T-helper 2 cell treated with Interferon-gamma antibody and Interleukin-4, amounts not matched to agents 5 μg/mL and 100 μg/mL, for 36 hours (primary cell): Measurements from ENCODE around the gene CLASP1.

Experiments used
- DNase-seq: peaks from one replicate; pipeline ENCODE4 v3.0.0; 2021; ENCODE audit warnings: low spot score
- H3K27ac Mint-ChIP-seq: one replicate; pipeline ENCODE4 v1.8.0; 2021; ENCODE audit warnings: mild to moderate bottlenecking, mixed read lengths
- H3K27me3 Mint-ChIP-seq: one replicate; pipeline ENCODE4 v1.8.0; 2021; ENCODE audit warnings: low read depth, mixed read lengths
- H3K36me3 Mint-ChIP-seq: one replicate; pipeline ENCODE4 v1.8.0; 2021; ENCODE audit warnings: low read depth, mixed read lengths
- H3K4me1 Mint-ChIP-seq: one replicate; pipeline ENCODE4 v1.8.0; 2021; ENCODE audit warnings: low read depth, mixed read lengths
- H3K4me3 Mint-ChIP-seq: one replicate; pipeline ENCODE4 v1.8.0; 2022; ENCODE audit warnings: mild to moderate bottlenecking, moderate library complexity, mixed read lengths
- H3K9me3 Mint-ChIP-seq: one replicate; pipeline ENCODE4 v1.8.0; 2021; ENCODE audit warnings: mixed read lengths

Gene CLASP1

GRCh38 chr2:121502246-121502645 is 147.0 kb downstream of the CLASP1 start:
- H3K9me3 Mint-ChIP-seq = peaks cover 10% of the 10 kb centered on the region
- peaks cover 5% of the 10 kb centered on the region for H3K4me1 Mint-ChIP-seq
- H3K27ac Mint-ChIP-seq = no peak overlapping the region
- no peak for DNase-seq
- H3K4me3 Mint-ChIP-seq = no peak overlapping the region
- no peaks in the 10 kb centered on the region for H3K27me3 Mint-ChIP-seq
- H3K36me3 Mint-ChIP-seq = peaks cover 54% of the 10 kb centered on the region

GRCh38 chr2:121501554-121501953 is 147.7 kb downstream of the CLASP1 start:
- Mint-ChIP-seq H3K9me3 (peaks cover 10% of the 10 kb centered on the region), H3K27ac (no peak overlapping the region), H3K4me1 (peaks cover 5% of the 10 kb centered on the region), H3K27me3 (no peaks in the 10 kb centered on the region), H3K36me3 (peaks cover 48% of the 10 kb centered on the region), H3K4me3 (no peak overlapping the region)
- no peak for DNase-seq

- Mint-ChIP-seq H3K27ac (no peak overlapping the region), H3K4me3 (no peak overlapping the region), H3K4me1 (peaks cover 5% of the 10 kb centered on the region), H3K27me3 (no peaks in the 10 kb centered on the region), H3K9me3 (peaks cover 10% of the 10 kb centered on the region), H3K36me3 (peaks cover 46% of the 10 kb centered on the region)
- no peak for DNase-seq
Measured at GRCh38 chr2:121501031-121501430, 148.2 kb downstream of the CLASP1 start.

GRCh38 chr2:121498731-121499130 is 150.5 kb downstream of the CLASP1 start:
- Mint-ChIP-seq H3K27ac (no peak overlapping the region), H3K36me3 (peaks cover 46% of the 10 kb centered on the region), H3K4me1 (no peaks in the 10 kb centered on the region)

GRCh38 chr2:121492409-121492808 is 156.9 kb downstream of the CLASP1 start:
- DNase-seq = no peak
- peaks cover 11% of the 10 kb centered on the region for H3K36me3 Mint-ChIP-seq
- H3K4me1 Mint-ChIP-seq = peaks cover 16% of the 10 kb centered on the region
- no peaks in the 10 kb centered on the region for H3K27me3 Mint-ChIP-seq
- H3K4me3 Mint-ChIP-seq = no peak overlapping the region
- no peaks in the 10 kb centered on the region for H3K9me3 Mint-ChIP-seq
- no peak overlapping the region for H3K27ac Mint-ChIP-seq

More at GRCh38 chr2:121498731-121499130, 150.5 kb downstream of the CLASP1 start:
- DNase-seq = no peak
- Mint-ChIP-seq H3K9me3 (peaks cover 10% of the 10 kb centered on the region), H3K4me3 (no peak overlapping the region), H3K27me3 (no peaks in the 10 kb centered on the region)

GRCh38 chr2:121491518-121491917 is 157.7 kb downstream of the CLASP1 start:
- DNase-seq = no peak
- H3K4me1 Mint-ChIP-seq = peaks cover 16% of the 10 kb centered on the region
- H3K4me3 Mint-ChIP-seq = no peak overlapping the region
- H3K27ac Mint-ChIP-seq = no peak overlapping the region
- H3K36me3 Mint-ChIP-seq = peaks cover 11% of the 10 kb centered on the region
- H3K27me3 Mint-ChIP-seq = no peaks in the 10 kb centered on the region
- no peaks in the 10 kb centered on the region for H3K9me3 Mint-ChIP-seq

GRCh38 chr2:121490584-121491133 is 158.6 kb downstream of the CLASP1 start:
- no peak for DNase-seq
- H3K27ac Mint-ChIP-seq = no peak overlapping the region
- peaks cover 9% of the 10 kb centered on the region for H3K36me3 Mint-ChIP-seq
- H3K27me3 Mint-ChIP-seq = no peaks in the 10 kb centered on the region
- H3K9me3 Mint-ChIP-seq = no peaks in the 10 kb centered on the region
- H3K4me3 Mint-ChIP-seq = no peak overlapping the region
- H3K4me1 Mint-ChIP-seq = peaks cover 16% of the 10 kb centered on the region

GRCh38 chr2:121489911-121490583 is 159.2 kb downstream of the CLASP1 start:
- no peak overlapping the region for H3K27ac Mint-ChIP-seq
- peaks cover 9% of the 10 kb centered on the region for H3K36me3 Mint-ChIP-seq
- H3K4me1 Mint-ChIP-seq = peaks cover 16% of the 10 kb centered on the region
- no peaks in the 10 kb centered on the region for H3K9me3 Mint-ChIP-seq
- no peak for DNase-seq
- H3K4me3 Mint-ChIP-seq = no peak overlapping the region
- no peaks in the 10 kb centered on the region for H3K27me3 Mint-ChIP-seq

GRCh38 chr2:121489284-121489683 is 160.0 kb downstream of the CLASP1 start:
- H3K4me1 Mint-ChIP-seq = peaks cover 16% of the 10 kb centered on the region
- H3K27ac Mint-ChIP-seq = no peak overlapping the region
- H3K27me3 Mint-ChIP-seq = no peaks in the 10 kb centered on the region
- DNase-seq = no peak
- H3K36me3 Mint-ChIP-seq = peaks cover 9% of the 10 kb centered on the region
- H3K9me3 Mint-ChIP-seq = no peaks in the 10 kb centered on the region
- H3K4me3 Mint-ChIP-seq = no peak overlapping the region

- no peaks in the 10 kb centered on the region for H3K9me3 Mint-ChIP-seq
- no peaks in the 10 kb centered on the region for H3K27me3 Mint-ChIP-seq
- no peak overlapping the region for H3K27ac Mint-ChIP-seq
- peaks cover 2% of the 10 kb centered on the region for H3K36me3 Mint-ChIP-seq
- DNase-seq = no peak
- H3K4me3 Mint-ChIP-seq = no peak overlapping the region
- H3K4me1 Mint-ChIP-seq = peaks cover 12% of the 10 kb centered on the region
Measured at GRCh38 chr2:121486191-121486790, 163.0 kb downstream of the CLASP1 start.

GRCh38 chr2:121485039-121485438 is 164.2 kb downstream of the CLASP1 start:
- H3K27ac Mint-ChIP-seq = no peak overlapping the region
- H3K9me3 Mint-ChIP-seq = no peaks in the 10 kb centered on the region
- H3K27me3 Mint-ChIP-seq = no peaks in the 10 kb centered on the region
- no peak for DNase-seq
- peaks cover 2% of the 10 kb centered on the region for H3K36me3 Mint-ChIP-seq
- peaks cover 8% of the 10 kb centered on the region for H3K4me1 Mint-ChIP-seq
- H3K4me3 Mint-ChIP-seq = no peak overlapping the region

- peaks cover 2% of the 10 kb centered on the region for H3K4me1 Mint-ChIP-seq
- no peak for DNase-seq
- no peaks in the 10 kb centered on the region for H3K27me3 Mint-ChIP-seq
- H3K36me3 Mint-ChIP-seq = peaks cover 2% of the 10 kb centered on the region
- no peak overlapping the region for H3K4me3 Mint-ChIP-seq
- no peak overlapping the region for H3K27ac Mint-ChIP-seq
- H3K9me3 Mint-ChIP-seq = no peaks in the 10 kb centered on the region
Measured at GRCh38 chr2:121483846-121484245, 165.4 kb downstream of the CLASP1 start.

GRCh38 chr2:121483021-121483420 is 166.2 kb downstream of the CLASP1 start:
- DNase-seq = no peak

GRCh38 chr2:121480826-121481225 is 168.4 kb downstream of the CLASP1 start:
- Mint-ChIP-seq H3K27ac (no peak overlapping the region), H3K9me3 (no peaks in the 10 kb centered on the region), H3K4me3 (no peak overlapping the region), H3K27me3 (no peaks in the 10 kb centered on the region), H3K36me3 (peaks cover 2% of the 10 kb centered on the region), H3K4me1 (peaks cover 10% of the 10 kb centered on the region)
- no peak for DNase-seq

More at GRCh38 chr2:121483021-121483420, 166.2 kb downstream of the CLASP1 start:
- Mint-ChIP-seq H3K9me3 (no peaks in the 10 kb centered on the region), H3K36me3 (peaks cover 2% of the 10 kb centered on the region), H3K27me3 (no peaks in the 10 kb centered on the region), H3K4me1 (peaks cover 2% of the 10 kb centered on the region), H3K4me3 (no peak overlapping the region), H3K27ac (no peak overlapping the region)
